ENCODE results near the gene NAALADL2. TPM values are rescaled to one million over a fixed set of nuclear protein-coding genes. Genes with fewer than 3 reads are reported as not detected.
A peak's percentile ranks its signal among the peaks of the same experiment; 100 is the strongest.

The NAALADL2 gene
- total and polyA plus RNA-seq, 2 donors (not counting 3 experiments of a cell fraction or from before 2014, with no cell fraction given) = 1.1 to 4.0 TPM

- intact Hi-C loops (cut with micrococcal nuclease) = no loop called here
- Histone ChIP-seq H3K4me2 (ENCODE audit: insufficient read depth, low read length) (no peak overlapping the region), H2AFZ (ENCODE audit: low read depth, low read length) (no peak overlapping the region), H3K79me2 (ENCODE audit: control insufficient read depth, insufficient read depth, low read length) (no peaks in the 10 kb centered on the region), H3K36me3 (ENCODE audit: control insufficient read depth in 2 of 2, extremely low read depth in 1 of 2, insufficient read depth in 2 of 2, low read length in 2 of 2) (no peaks in the 10 kb centered on the region), H3K27me3 (ENCODE audit: control insufficient read depth in 2 of 2, insufficient read depth in 2 of 2, low read length in 2 of 2) (no peaks in the 10 kb centered on the region), H3K9ac (replicated peaks; ENCODE audit: extremely low read depth, insufficient read depth, low read length) (no peak overlapping the region), H3K27ac (ENCODE audit: insufficient read depth, low read depth, low read length) (no peak overlapping the region), H3K9me1 (replicated peaks; ENCODE audit: control insufficient read depth, extremely low read depth, insufficient read depth, low read length) (no peaks in the 10 kb centered on the region), H3K9me3 (replicated peaks; ENCODE audit: control insufficient read depth, insufficient read depth, low read length) (no peaks in the 10 kb centered on the region), H3K4me1 (ENCODE audit: control insufficient read depth, extremely low read depth, insufficient read depth, low read length) (no peaks in the 10 kb centered on the region), H3K4me3 (replicated peaks in 1 of 3; ENCODE audit: insufficient read depth in 1 of 3, low read depth in 1 of 3, low read length in 3 of 3) (no peak overlapping the region), H4K20me1 (replicated peaks; ENCODE audit: control insufficient read depth, extremely low read depth, insufficient read depth, low read length) (no peaks in the 10 kb centered on the region)
- BruUV-seq (replicated peaks) = no TSS peak
- ChIA-PET POLR2A (no interaction called here), CTCF (interaction anchor here (0.6 to 1.5 kb wide), 6 partner anchors 8 to 1568 kb away, joined by 3 to 4 read pairs (median 3); no protein-coding TSS in a partner anchor)
- dilution Hi-C loops (cut with MboI; ENCODE audit: extremely low pct_ligation_motif_present, low sequenced_read_pairs) = no loop called here
- FAIRE-seq (no peak), DNase-seq (ENCODE audit: low read depth, low spot score) (peak; percentile 13)
- TF ChIP-seq CTCF (IDR thresholded peaks at IDR 0.05; ENCODE audit: extremely low read depth in 1 of 2, insufficient read depth in 1 of 2, low read depth in 1 of 2, low read length in 2 of 2) (no peak), MAX (IDR thresholded peaks at IDR 0.05; ENCODE audit: insufficient read depth, insufficient read length) (no peak)
These were observed 3.0 kb downstream of the NAALADL2 start for GRCh38 chr3:174862101-174862500.

DNA sequence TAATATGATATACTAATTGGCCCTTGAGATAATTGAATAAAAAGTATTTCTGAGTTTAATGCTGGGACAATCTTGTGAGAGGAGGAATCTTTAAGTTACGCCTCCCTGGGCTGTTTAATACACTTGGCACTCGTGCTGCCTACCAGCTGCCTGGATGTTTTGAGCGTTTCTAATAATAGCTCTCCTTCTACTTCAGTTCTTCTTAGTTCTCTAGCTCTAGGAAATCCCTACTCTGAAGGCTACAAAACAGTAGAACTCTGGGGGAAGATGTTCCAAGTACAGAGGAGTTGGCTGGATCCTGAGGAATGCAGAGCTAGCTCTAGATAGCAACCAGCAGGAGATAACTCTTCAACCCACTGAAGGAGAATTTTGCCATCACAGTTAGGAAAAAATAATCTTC is 3.5 kb downstream of the NAALADL2 start:
- no peak for FAIRE-seq
- dilution Hi-C loops (cut with MboI; ENCODE audit: extremely low pct_ligation_motif_present, low sequenced_read_pairs) (no loop called here), intact Hi-C loops (cut with micrococcal nuclease) (no loop called here)
- POLR2A ChIA-PET = interaction anchor here (0.7 kb wide), 1 partner anchor 163 kb away, joined by 3 read pairs; no protein-coding TSS in a partner anchor
- Histone ChIP-seq H3K9me3 (replicated peaks; ENCODE audit: control insufficient read depth, insufficient read depth, low read length) (no peaks in the 10 kb centered on the region), H3K4me1 (ENCODE audit: control insufficient read depth, extremely low read depth, insufficient read depth, low read length) (no peaks in the 10 kb centered on the region), H2AFZ (ENCODE audit: low read depth, low read length) (no peak overlapping the region), H3K27me3 (ENCODE audit: control insufficient read depth in 2 of 2, insufficient read depth in 2 of 2, low read length in 2 of 2) (no peaks in the 10 kb centered on the region), H3K4me3 (replicated peaks in 1 of 3; ENCODE audit: insufficient read depth in 1 of 3, low read depth in 1 of 3, low read length in 3 of 3) (no peak overlapping the region), H3K4me2 (ENCODE audit: insufficient read depth, low read length) (no peak overlapping the region), H3K9me1 (replicated peaks; ENCODE audit: control insufficient read depth, extremely low read depth, insufficient read depth, low read length) (no peaks in the 10 kb centered on the region), H3K27ac (ENCODE audit: insufficient read depth, low read depth, low read length) (no peak overlapping the region), H3K79me2 (ENCODE audit: control insufficient read depth, insufficient read depth, low read length) (no peaks in the 10 kb centered on the region), H4K20me1 (replicated peaks; ENCODE audit: control insufficient read depth, extremely low read depth, insufficient read depth, low read length) (no peaks in the 10 kb centered on the region), H3K36me3 (ENCODE audit: control insufficient read depth in 2 of 2, extremely low read depth in 1 of 2, insufficient read depth in 2 of 2, low read length in 2 of 2) (no peaks in the 10 kb centered on the region), H3K9ac (replicated peaks; ENCODE audit: extremely low read depth, insufficient read depth, low read length) (no peak overlapping the region)
- TF ChIP-seq JUN (IDR thresholded peaks at IDR 0.05; ENCODE audit: borderline replicate concordance, insufficient read depth, insufficient read length, low read depth) (no peak), FOS (IDR thresholded peaks at IDR 0.05; ENCODE audit: borderline replicate concordance, insufficient read depth, low read length) (no peak), GATA2 (IDR thresholded peaks at IDR 0.05; ENCODE audit: insufficient read depth, insufficient read length, low read depth, low read length) (no peak), EZH2 (IDR thresholded peaks at IDR 0.05; ENCODE audit: borderline replicate concordance, low read depth, low read length, severe bottlenecking) (no peak), POLR2AphosphoS5 (IDR thresholded peaks at IDR 0.05; ENCODE audit: insufficient read depth, low read depth, low read length) (no peak), MYC (IDR thresholded peaks at IDR 0.05; ENCODE audit: low read depth, low read length) (no peak), POLR2A (IDR thresholded peaks at IDR 0.05; ENCODE audit: low read depth, low read length) (no peak), MAX (IDR thresholded peaks at IDR 0.05; ENCODE audit: insufficient read depth, insufficient read length) (no peak), CTCF (IDR thresholded peaks at IDR 0.05; ENCODE audit: extremely low read depth in 1 of 2, insufficient read depth in 1 of 2, low read depth in 1 of 2, low read length in 2 of 2) (no peak)
- no peak for DNase-seq (ENCODE audit: low read depth, low spot score)
- CTCF ChIA-PET = interaction anchor here (0.7 to 1.5 kb wide), 6 partner anchors 10 to 1567 kb away, joined by 3 to 4 read pairs (median 4); no protein-coding TSS in a partner anchor
- no TSS peak for BruUV-seq (replicated peaks)

Measured in endothelial cell of umbilical vein (primary cell).